AG04450 (cell line): Measurements from ENCODE around the gene TIMP3. TPM values are rescaled to one million over a fixed set of nuclear protein-coding genes. Genes with fewer than 3 reads are reported as not detected.

Experiments used
- CTCF ChIA-PET: fragments of 300-600, 350-600 bp; formaldehyde crosslinking; extraction: SDS; loops from one replicate; lab custom pipeline; 2022; ENCODE audit warnings: antibody characterized with exemption, inconsistent platforms; lab: Charles Lee
- POLR2A ChIA-PET: fragments of 350-600 bp; formaldehyde crosslinking; extraction: SDS; loops from one replicate; lab custom pipeline; 2021; ENCODE audit warnings: antibody characterized with exemption, inconsistent platforms; lab: Yijun Ruan, JAX
- DNase-seq: peaks from one replicate; pipeline ENCODE4 v3.0.0-alpha.2; 2011; ENCODE audit warnings: low read depth, low spot score
- H3K27ac ChIP-seq: one replicate; pipeline ENCODE4 v1.5.1; 2012; ENCODE audit warnings: low read depth, low read length, control low read depth
- H3K27me3 ChIP-seq: one replicate; pipeline ENCODE4 v1.6.0; 2012; ENCODE audit warnings: low read length; ENCODE audit not compliant: control insufficient read depth, insufficient read depth
- H3K4me3 ChIP-seq: 2 replicates; pipeline ENCODE4 v1.5.1; 2011; ENCODE audit warnings: mild to moderate bottlenecking, low read depth, low read length, control low read depth
- H3K9me3 ChIP-seq: 2 replicates; pipeline ENCODE4 v1.5.1; 2012; ENCODE audit warnings: low read length; ENCODE audit not compliant: control insufficient read depth, insufficient read depth
- CTCF ChIP-seq: IDR thresholded peaks from 2 replicates; pipeline ENCODE4 v1.5.1; 2011; ENCODE audit warnings: low read depth, low read length, control low read depth, inconsistent platforms
- polyA plus RNA-seq: library from polyadenylated mRNA; depleted of rRNA; stranded (reverse); fragments of >200 nt; gene quantifications from 2 replicates; pipeline ENCODE4 v1.2.3, GENCODE V29; 2011

The TIMP3 gene
- polyA plus RNA-seq, 1 experiment = 486 TPM

- Histone ChIP-seq H3K4me3 (no peak overlapping the region), H3K27me3 (no peaks in the 10 kb centered on the region), H3K9me3 (no peaks in the 10 kb centered on the region), H3K27ac (peak overlapping the region; percentile 21)
- ChIA-PET POLR2A (interaction anchor here (1.3 kb wide), 1 partner anchor 262 kb away, joined by 3 read pairs; no protein-coding TSS in a partner anchor), CTCF (interaction anchor here (0.7 to 10.3 kb wide), 13 partner anchors 10 to 264 kb away, joined by 3 to 330 read pairs (median 4); no protein-coding TSS in a partner anchor)
- TF ChIP-seq CTCF = peak; percentile 30
- no peak for DNase-seq
Measured at GRCh38 chr22:32794449-32795213, 6.9 kb upstream of the TIMP3 start.

GRCh38 chr22:32795214-32795596 is 6.3 kb upstream of the TIMP3 start:
- H3K9me3 ChIP-seq = no peaks in the 10 kb centered on the region
- ChIA-PET CTCF (interaction anchor here (0.8 to 10.3 kb wide), 16 partner anchors 13 to 265 kb away, joined by 3 to 330 read pairs (median 5); no protein-coding TSS in a partner anchor), POLR2A (interaction anchor here (1.3 kb wide), 1 partner anchor 262 kb away, joined by 3 read pairs; no protein-coding TSS in a partner anchor)
- no peak for TF ChIP-seq CTCF
- H3K4me3 ChIP-seq = no peak overlapping the region
- H3K27me3 ChIP-seq = no peaks in the 10 kb centered on the region
- H3K27ac ChIP-seq = peak overlapping the region; percentile 31
- DNase-seq = no peak

- ChIA-PET POLR2A (interaction anchor here (0.5 to 2.0 kb wide), 10 partner anchors 73 to 268 kb away, joined by 3 to 9 read pairs (median 4); no protein-coding TSS in a partner anchor), CTCF (interaction anchor here (0.5 to 10.3 kb wide), 86 partner anchors 8 to 407 kb away, joined by 3 to 330 read pairs (median 5); partner anchors contain the start of gene FBXO7)
- Histone ChIP-seq H3K4me3 (0 out of 2 replicates have a peak overlapping the region, but pooled peaks have one; percentile 18), H3K27ac (peak overlapping the region; percentile 13), H3K9me3 (peaks cover 2% of the 10 kb centered on the region; the same call in 1 of the 2 replicates), H3K27me3 (no peaks in the 10 kb centered on the region)
- peak; percentile 63 for DNase-seq
- peak; percentile 93 for TF ChIP-seq CTCF
Measured at GRCh38 chr22:32796865-32797573, 4.5 kb upstream of the TIMP3 start.

- no peak overlapping the region for H3K27ac ChIP-seq
- H3K27me3 ChIP-seq = no peaks in the 10 kb centered on the region
- no peak for DNase-seq
- ChIA-PET CTCF (interaction anchor here (0.9 to 10.3 kb wide), 4 partner anchors 10 to 269 kb away, joined by 3 to 330 read pairs (median 56); no protein-coding TSS in a partner anchor), POLR2A (interaction anchor here (0.5 to 1.0 kb wide), 2 partner anchors 11 to 269 kb away, joined by 3 to 4 read pairs; no protein-coding TSS in a partner anchor)
- no peak for TF ChIP-seq CTCF
- H3K4me3 ChIP-seq = no peak overlapping the region
- H3K9me3 ChIP-seq = peaks cover 2% of the 10 kb centered on the region; the same call in 1 of the 2 replicates
Measured at GRCh38 chr22:32799496-32799895, 2.0 kb upstream of the TIMP3 start.
